Sigmoid colon (tissue), 7 donors: ENCODE results near the gene VEGFA. TPM values are rescaled to one million over a fixed set of nuclear protein-coding genes. Genes with fewer than 3 reads are reported as not detected.

ENCODE experiments used
- DNase-seq: peaks from one replicate; pipeline ENCODE4 v3.0.0-alpha.2; 2019
- H3K27ac ChIP-seq, 4 donors: fragments of 200-600 bp; sonication (generic); one replicate each; pipeline ENCODE4 v1.5.1; 2016 to 2019; ENCODE audit warnings: mild to moderate bottlenecking in 1 of 4
- H3K27me3 ChIP-seq, 3 donors: fragments of 200-600 bp; sonication (generic); one replicate each; pipeline ENCODE4 v1.5.1; 2019; ENCODE audit warnings: mild to moderate bottlenecking in 1 of 3
- H3K36me3 ChIP-seq, 4 donors: fragments of 200-600 bp; sonication (generic); one replicate each; pipeline ENCODE4 v1.5.1; 2016 to 2019
- H3K4me1 ChIP-seq, 4 donors: fragments of 200-600 bp; sonication (generic); one replicate each; pipeline ENCODE4 v1.5.1; 2017 to 2019
- H3K4me3 ChIP-seq, 4 donors: fragments of 200-600 bp; sonication (generic); one replicate each; pipeline ENCODE4 v1.5.1; 2017 to 2019; ENCODE audit warnings: mild to moderate bottlenecking in 2 of 4, moderate library complexity in 1 of 4
- H3K9me3 ChIP-seq, 4 donors: fragments of 200-600 bp in 3 of 4; sonication (generic) in 3 of 4; one replicate each; pipeline versions ENCODE4 v1.5.1 to v1.6.1; 2013 to 2019
- CTCF ChIP-seq, 4 experiments: fragments of 450-650 bp in 3 of 4; fragments of 200-600 bp in 1 of 4; IDR thresholded peaks; one replicate each; pipeline ENCODE4 v1.5.1; 2016 to 2019; ENCODE audit warnings: antibody characterized with exemption in 4 of 4, mild to moderate bottlenecking in 3 of 4, moderate library complexity in 2 of 4
- EP300 ChIP-seq, 4 donors: sonication (generic); formaldehyde crosslinking; IDR thresholded peaks; one replicate each; pipeline ENCODE4 v1.6.1; 2017; ENCODE audit warnings: antibody characterized with exemption in 4 of 4
- POLR2A ChIP-seq, 2 donors: fragments of 450-650 bp; IDR thresholded peaks; one replicate each; pipeline ENCODE4 v1.6.1; 2016; ENCODE audit warnings: antibody characterized with exemption in 2 of 2, mild to moderate bottlenecking in 2 of 2, moderate library complexity in 2 of 2
- POLR2AphosphoS5 ChIP-seq, 4 donors: sonication (generic); formaldehyde crosslinking; IDR thresholded peaks; one replicate each; pipeline ENCODE4 v1.6.1; 2017; ENCODE audit warnings: antibody characterized with exemption in 4 of 4
- WGBS, 2 donors: extraction: QIAGEN DNeasy Blood & Tissue Kit; methylation state at CpG; one replicate each; pipeline ENCODE4 v1.1.7; 2013; 5-methylcytosine and 5-hydroxymethylcytosine counted together
- intact Hi-C: fragments of 100-400 bp; cut with DNase I; formaldehyde crosslinking; loops from one replicate; pipeline ENCODE4 v1.15.1; 2023
- polyA plus RNA-seq, 3 donors: library from polyadenylated mRNA; stranded (reverse); fragments of 200-250 nt; gene quantifications; one replicate each; pipeline ENCODE4 v1.2.3, GENCODE V29; 2013
- total RNA-seq, 4 donors: library from RNA; depleted of rRNA; stranded (reverse); fragments of >200 nt; gene quantifications; one replicate each; pipeline ENCODE4 v1.1.0, GENCODE V29; 2016
- donor health status: healthy with polysubstance abuse.
- donor health status: Bipolar disorder and iron deficiency.
- donor health status: healthy.

Gene VEGFA
- total and polyA plus RNA-seq, 7 donors = 11.1 to 111 (median 34.2) TPM

- H3K36me3 ChIP-seq = no peaks in the 10 kb centered on the region
- H3K9me3 ChIP-seq = no peaks in the 10 kb centered on the region
- H3K4me1 ChIP-seq = no peaks in the 10 kb centered on the region
- 83 to 92% methylated on average over 8 of the region's 8 CpGs for WGBS, 2 donors
- DNase-seq = no peak
- H3K4me3 ChIP-seq = no peak overlapping the region
- H3K27ac ChIP-seq = no peak overlapping the region
- TF ChIP-seq POLR2AphosphoS5 (IDR thresholded peaks at IDR 0.05) = no peak
- TF ChIP-seq EP300 (IDR thresholded peaks at IDR 0.05) = no peak
- TF ChIP-seq POLR2A (IDR thresholded peaks at IDR 0.05) = no peak
- no peak for TF ChIP-seq CTCF (IDR thresholded peaks at IDR 0.05)
- intact Hi-C loops = no loop called here
- H3K27me3 ChIP-seq = no peaks in the 10 kb centered on the region
Measured at GRCh38 chr6:43795421-43795820, 25.4 kb downstream of the VEGFA start.

GRCh38 chr6:43796168-43796567, 26.2 kb downstream of the VEGFA start:
- intact Hi-C loops = no loop called here
- H3K27ac ChIP-seq = no peak overlapping the region
- no peak for DNase-seq
- H3K9me3 ChIP-seq = no peaks in the 10 kb centered on the region
- H3K36me3 ChIP-seq = no peaks in the 10 kb centered on the region
- TF ChIP-seq CTCF (IDR thresholded peaks at IDR 0.05) (no peak), POLR2AphosphoS5 (IDR thresholded peaks at IDR 0.05) (no peak), EP300 (IDR thresholded peaks at IDR 0.05) (no peak), POLR2A (IDR thresholded peaks at IDR 0.05) (no peak)
- 76 to 87% methylated on average over 5 of the region's 5 CpGs for WGBS, 2 donors
- no peaks in the 10 kb centered on the region for H3K4me1 ChIP-seq
- H3K27me3 ChIP-seq = no peaks in the 10 kb centered on the region
- H3K4me3 ChIP-seq = no peak overlapping the region

- TF ChIP-seq POLR2AphosphoS5 (IDR thresholded peaks at IDR 0.05) (no peak), CTCF (IDR thresholded peaks at IDR 0.05) (no peak), POLR2A (IDR thresholded peaks at IDR 0.05) (no peak), EP300 (IDR thresholded peaks at IDR 0.05) (no peak)
- no peak for DNase-seq
- no peaks in the 10 kb centered on the region for H3K27me3 ChIP-seq
- H3K4me1 ChIP-seq = no peaks in the 10 kb centered on the region
- no peak overlapping the region for H3K4me3 ChIP-seq
- H3K36me3 ChIP-seq = no peaks in the 10 kb centered on the region
- no peaks in the 10 kb centered on the region for H3K9me3 ChIP-seq
- H3K27ac ChIP-seq = no peak overlapping the region
- intact Hi-C loops = no loop called here
- WGBS, 2 donors = 85 to 93% methylated on average over 11 of the region's 11 CpGs
Measured at GRCh38 chr6:43796903-43797890, 27.2 kb downstream of the VEGFA start.

GRCh38 chr6:43797919-43798318, 27.9 kb downstream of the VEGFA start:
- intact Hi-C loops = no loop called here
- 87 to 96% methylated on average over 11 of the region's 11 CpGs for WGBS, 2 donors
- no peak overlapping the region for H3K27ac ChIP-seq
- TF ChIP-seq POLR2A (IDR thresholded peaks at IDR 0.05) = no peak
- no peak for TF ChIP-seq CTCF (IDR thresholded peaks at IDR 0.05)
- no peak for TF ChIP-seq POLR2AphosphoS5 (IDR thresholded peaks at IDR 0.05)
- TF ChIP-seq EP300 (IDR thresholded peaks at IDR 0.05) = no peak
- H3K9me3 ChIP-seq = no peaks in the 10 kb centered on the region
- H3K27me3 ChIP-seq = no peaks in the 10 kb centered on the region
- DNase-seq = no peak
- H3K4me1 ChIP-seq = no peaks in the 10 kb centered on the region
- H3K4me3 ChIP-seq = no peak overlapping the region
- H3K36me3 ChIP-seq = no peaks in the 10 kb centered on the region
